MCF 10A (cell line): Measurements from ENCODE around the gene CPOX. TPM values are rescaled to one million over a fixed set of nuclear protein-coding genes. Genes with fewer than 3 reads are reported as not detected.

Experiments used
- BruUV-seq: library from RNA; stranded (reverse); fragments of 400-500 nt; replicated peaks from 2 replicates; lab custom pipeline; 2021; lab: Mats Ljungman, UMichigan
- CTCF ChIA-PET: fragments of 300-600 bp; sonication (Branson Sonifier 250); formaldehyde crosslinking; extraction: SDS; loops from one replicate; lab custom pipeline; 2021; ENCODE audit warnings: antibody characterized with exemption, inconsistent platforms; lab: Yijun Ruan, JAX
- POLR2A ChIA-PET: fragments of 300-600, 350-650 bp; sonication (Branson Sonifier 250); formaldehyde crosslinking; extraction: SDS; loops from one replicate; lab custom pipeline; 2020; ENCODE audit warnings: antibody characterized with exemption, inconsistent platforms; lab: Yijun Ruan, JAX
- DNase-seq: peaks from one replicate; pipeline ENCODE4 v3.0.0-alpha.2; 2018; ENCODE audit not compliant: unreplicated experiment
- H3K27ac Mint-ChIP-seq: one replicate; pipeline ENCODE4 v1.8.0; 2022; ENCODE audit warnings: mild to moderate bottlenecking, low read depth, mixed read lengths; ENCODE audit not compliant: unreplicated experiment
- H3K27me3 Mint-ChIP-seq: one replicate; pipeline ENCODE4 v1.8.0; 2022; ENCODE audit warnings: mixed read lengths; ENCODE audit not compliant: insufficient read depth, unreplicated experiment
- H3K36me3 Mint-ChIP-seq: one replicate; pipeline ENCODE4 v1.8.0; 2022; ENCODE audit warnings: mild to moderate bottlenecking, moderate library complexity, mixed read lengths; ENCODE audit not compliant: insufficient read depth, unreplicated experiment
- H3K4me1 Mint-ChIP-seq: one replicate; pipeline ENCODE4 v1.8.0; 2022; ENCODE audit warnings: mixed read lengths; ENCODE audit not compliant: insufficient read depth, unreplicated experiment
- H3K4me3 Mint-ChIP-seq: one replicate; pipeline ENCODE4 v1.8.0; 2022; ENCODE audit warnings: mild to moderate bottlenecking, moderate library complexity, mixed read lengths; ENCODE audit not compliant: unreplicated experiment
- H3K9me3 Mint-ChIP-seq: one replicate; pipeline ENCODE4 v1.8.0; 2022; ENCODE audit warnings: mixed read lengths; ENCODE audit not compliant: unreplicated experiment
- intact Hi-C: fragments of 100-400 bp; cut with micrococcal nuclease; formaldehyde crosslinking; loops from 2 replicates; pipeline ENCODE4 v1.14.1; 2022
- total RNA-seq: library from RNA; stranded (reverse); gene quantifications from 2 replicates; pipeline ENCODE4 v1.2.3, GENCODE V29; 2022
- TF ChIP-seq, protein P1 (sequence below): fragments of 200-600 bp; IDR thresholded peaks from one replicate; pipeline ENCODE4 v1.8.0; 2022; ENCODE audit warnings: antibody characterized with exemption, mild to moderate bottlenecking; ENCODE audit not compliant: unreplicated experiment

The CPOX gene
- total RNA-seq, 1 experiment from 2014 or later = 10.8 TPM

DNA sequence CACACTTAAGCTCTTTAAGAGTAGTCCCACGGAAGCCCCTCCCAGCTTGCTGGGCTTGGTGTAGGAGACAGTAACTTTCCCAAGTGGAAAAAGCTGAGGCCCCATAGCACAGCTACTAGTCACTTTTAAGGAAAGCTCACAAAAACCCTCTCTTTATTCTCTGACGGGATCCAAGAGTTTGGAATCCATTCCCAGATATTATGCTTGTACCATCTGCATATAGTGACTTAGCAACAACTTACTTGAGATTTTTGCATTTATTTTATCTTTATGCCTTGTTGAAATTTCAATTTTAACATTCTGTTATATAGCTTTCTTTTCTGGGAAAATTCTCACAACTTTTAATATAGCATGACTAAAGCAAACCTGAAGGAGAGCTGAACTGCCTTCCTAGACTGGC, 42.2 kb downstream of the CPOX start:
- DNase-seq = no peak
- no peaks in the 10 kb centered on the region for H3K4me1 Mint-ChIP-seq
- no peaks in the 10 kb centered on the region for H3K27me3 Mint-ChIP-seq
- no TSS peak for BruUV-seq
- ChIA-PET CTCF (interaction anchor here (0.5 to 0.9 kb wide), 2 partner anchors 28 to 68 kb away, joined by 3 to 5 read pairs; partner anchors contain the start of gene CLDND1), POLR2A (no interaction called here)
- no peak overlapping the region for H3K4me3 Mint-ChIP-seq
- no peaks in the 10 kb centered on the region for H3K36me3 Mint-ChIP-seq
- no peaks in the 10 kb centered on the region for H3K9me3 Mint-ChIP-seq
- intact Hi-C loops = no loop called here
- TF ChIP-seq, protein P1, sequence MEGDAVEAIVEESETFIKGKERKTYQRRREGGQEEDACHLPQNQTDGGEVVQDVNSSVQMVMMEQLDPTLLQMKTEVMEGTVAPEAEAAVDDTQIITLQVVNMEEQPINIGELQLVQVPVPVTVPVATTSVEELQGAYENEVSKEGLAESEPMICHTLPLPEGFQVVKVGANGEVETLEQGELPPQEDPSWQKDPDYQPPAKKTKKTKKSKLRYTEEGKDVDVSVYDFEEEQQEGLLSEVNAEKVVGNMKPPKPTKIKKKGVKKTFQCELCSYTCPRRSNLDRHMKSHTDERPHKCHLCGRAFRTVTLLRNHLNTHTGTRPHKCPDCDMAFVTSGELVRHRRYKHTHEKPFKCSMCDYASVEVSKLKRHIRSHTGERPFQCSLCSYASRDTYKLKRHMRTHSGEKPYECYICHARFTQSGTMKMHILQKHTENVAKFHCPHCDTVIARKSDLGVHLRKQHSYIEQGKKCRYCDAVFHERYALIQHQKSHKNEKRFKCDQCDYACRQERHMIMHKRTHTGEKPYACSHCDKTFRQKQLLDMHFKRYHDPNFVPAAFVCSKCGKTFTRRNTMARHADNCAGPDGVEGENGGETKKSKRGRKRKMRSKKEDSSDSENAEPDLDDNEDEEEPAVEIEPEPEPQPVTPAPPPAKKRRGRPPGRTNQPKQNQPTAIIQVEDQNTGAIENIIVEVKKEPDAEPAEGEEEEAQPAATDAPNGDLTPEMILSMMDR = no peak
- no peak overlapping the region for H3K27ac Mint-ChIP-seq

DNA sequence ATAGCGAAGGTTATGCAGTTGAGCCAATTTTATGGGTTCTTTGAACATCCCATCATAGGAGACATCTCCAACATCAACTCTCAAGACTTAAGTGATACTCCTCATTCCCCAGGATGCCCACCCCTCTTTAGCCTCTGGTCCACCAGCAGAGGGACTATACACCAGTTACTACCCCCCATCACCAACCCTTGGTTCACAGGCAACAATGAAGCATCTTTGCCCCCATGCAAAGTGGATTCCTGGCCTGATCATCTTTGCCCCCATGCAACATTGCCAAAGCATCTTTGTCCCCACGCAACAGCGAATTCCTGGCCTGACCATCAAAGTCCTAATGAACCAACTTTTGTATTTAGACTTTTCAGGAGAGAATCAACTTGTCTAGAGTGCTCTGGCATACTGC, 42.6 kb downstream of the CPOX start:
- Mint-ChIP-seq H3K4me3 (no peak overlapping the region), H3K9me3 (no peaks in the 10 kb centered on the region), H3K36me3 (no peaks in the 10 kb centered on the region), H3K4me1 (no peaks in the 10 kb centered on the region), H3K27me3 (no peaks in the 10 kb centered on the region), H3K27ac (no peak overlapping the region)
- POLR2A ChIA-PET = no interaction called here
- no peak for DNase-seq
- no TSS peak for BruUV-seq
- TF ChIP-seq, protein P1 = no peak
- intact Hi-C loops = no loop called here
- CTCF ChIA-PET = interaction anchor here (0.9 kb wide), 1 partner anchor 28 kb away, joined by 3 read pairs; the partner anchor contains the start of gene CLDND1

DNA sequence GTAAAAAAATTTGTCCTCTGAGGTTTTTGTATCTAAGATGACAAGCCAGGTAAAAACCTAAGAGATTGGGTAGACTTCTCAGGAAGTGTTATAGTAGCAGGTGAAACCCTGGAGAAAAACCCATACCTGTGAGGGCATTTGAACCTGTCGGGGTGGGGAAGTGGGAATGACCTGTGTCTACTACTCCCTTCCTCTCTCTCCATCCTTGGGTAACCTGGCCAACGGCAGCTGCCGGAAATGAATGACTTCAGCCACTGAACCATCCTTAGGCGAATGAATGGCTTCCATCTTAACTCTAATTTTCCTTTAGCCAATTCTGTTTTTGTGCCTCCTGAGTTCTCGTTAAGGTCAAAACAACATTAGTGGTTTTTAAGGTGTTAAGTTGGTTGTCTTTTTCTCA, 44.9 kb downstream of the CPOX start:
- no TSS peak for BruUV-seq
- Mint-ChIP-seq H3K4me3 (no peak overlapping the region), H3K27ac (no peak overlapping the region), H3K36me3 (no peaks in the 10 kb centered on the region), H3K27me3 (no peaks in the 10 kb centered on the region), H3K9me3 (no peaks in the 10 kb centered on the region), H3K4me1 (no peaks in the 10 kb centered on the region)
- intact Hi-C loops = no loop called here
- ChIA-PET CTCF (no interaction called here), POLR2A (no interaction called here)
- TF ChIP-seq, protein P1 = no peak
- no peak for DNase-seq

GRCh38 chr3:98545940-98546339, 47.5 kb downstream of the CPOX start:
- ChIA-PET CTCF (no interaction called here), POLR2A (no interaction called here)
- H3K4me3 Mint-ChIP-seq = no peak overlapping the region

More at GRCh38 chr3:98545940-98546339, 47.5 kb downstream of the CPOX start:
- Mint-ChIP-seq H3K36me3 (no peaks in the 10 kb centered on the region), H3K9me3 (no peaks in the 10 kb centered on the region), H3K27ac (no peak overlapping the region), H3K27me3 (no peaks in the 10 kb centered on the region), H3K4me1 (no peaks in the 10 kb centered on the region)
- intact Hi-C loops = no loop called here
- no TSS peak for BruUV-seq
- TF ChIP-seq, protein P1 = no peak
- DNase-seq = no peak
